Fibroblast of peridontal ligament (primary cell): Measurements from ENCODE around the gene SPTB.
A peak's percentile ranks its signal among the peaks of the same experiment; 100 is the strongest.

Experiments
- DNase-seq: peaks from one replicate; pipeline ENCODE4 v3.0.0-alpha.2; 2010; ENCODE audit errors: extremely low read depth

Gene SPTB

DNA sequence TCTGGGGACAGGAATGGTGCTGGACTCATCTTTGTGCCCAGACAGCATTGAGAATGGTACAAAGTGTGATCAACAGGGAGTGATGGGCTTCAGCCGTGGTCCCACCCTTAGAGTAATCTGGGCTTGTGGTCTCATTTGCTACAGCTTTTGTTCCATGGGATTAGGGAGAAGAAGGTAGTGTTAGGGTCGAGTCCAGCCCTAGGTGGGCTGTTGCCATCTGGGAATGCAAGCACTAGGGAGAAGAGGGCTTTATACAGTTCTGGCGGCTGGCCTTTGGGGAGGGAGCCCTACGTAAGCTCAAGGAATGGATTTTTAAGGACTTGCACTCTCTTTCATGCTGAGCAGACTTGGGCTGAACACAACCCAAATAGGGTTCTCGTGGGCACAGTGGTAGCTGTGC is 170.6 kb downstream of the SPTB start:
- DNase-seq: no peak

- no peak for DNase-seq
Measured at GRCh38 chr14:64708148-64709004, 171.3 kb downstream of the SPTB start.

- DNase-seq: peak; percentile 30
Measured at GRCh38 chr14:64707661-64708060, 172.0 kb downstream of the SPTB start.

DNA sequence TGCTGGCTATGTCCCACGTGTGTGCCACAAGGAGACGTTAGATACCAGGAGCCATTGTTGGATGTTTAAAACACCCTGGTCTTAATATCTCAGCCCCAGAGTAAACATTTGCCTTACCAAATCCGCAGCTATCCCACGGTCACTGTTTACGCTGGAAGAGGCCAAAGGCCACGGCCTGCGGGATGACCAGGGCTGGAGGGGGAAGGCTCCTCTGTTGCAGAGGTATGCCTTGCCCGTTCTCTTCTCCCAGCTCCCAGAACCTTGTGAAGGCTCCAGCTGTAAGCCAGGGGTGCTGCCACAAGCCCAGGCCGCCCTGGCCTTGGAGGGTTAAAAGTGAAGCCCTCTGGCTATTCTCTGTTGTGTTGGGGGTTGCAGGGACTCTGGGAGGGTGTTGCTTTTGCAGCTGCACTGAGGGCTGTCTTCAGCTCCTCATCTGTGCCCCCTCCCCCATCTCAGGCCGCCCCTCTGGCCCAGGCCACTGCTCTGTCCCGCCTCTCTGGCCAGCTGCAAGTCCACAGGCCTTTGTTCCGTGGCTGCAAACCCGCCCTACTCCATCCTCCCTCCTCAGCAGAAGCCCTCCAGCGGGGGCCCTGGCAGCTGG is 173.0 kb downstream of the SPTB start:
- no peak for DNase-seq

GRCh38 chr14:64706119-64706592 is 173.6 kb downstream of the SPTB start:
- DNase-seq: no peak

DNA sequence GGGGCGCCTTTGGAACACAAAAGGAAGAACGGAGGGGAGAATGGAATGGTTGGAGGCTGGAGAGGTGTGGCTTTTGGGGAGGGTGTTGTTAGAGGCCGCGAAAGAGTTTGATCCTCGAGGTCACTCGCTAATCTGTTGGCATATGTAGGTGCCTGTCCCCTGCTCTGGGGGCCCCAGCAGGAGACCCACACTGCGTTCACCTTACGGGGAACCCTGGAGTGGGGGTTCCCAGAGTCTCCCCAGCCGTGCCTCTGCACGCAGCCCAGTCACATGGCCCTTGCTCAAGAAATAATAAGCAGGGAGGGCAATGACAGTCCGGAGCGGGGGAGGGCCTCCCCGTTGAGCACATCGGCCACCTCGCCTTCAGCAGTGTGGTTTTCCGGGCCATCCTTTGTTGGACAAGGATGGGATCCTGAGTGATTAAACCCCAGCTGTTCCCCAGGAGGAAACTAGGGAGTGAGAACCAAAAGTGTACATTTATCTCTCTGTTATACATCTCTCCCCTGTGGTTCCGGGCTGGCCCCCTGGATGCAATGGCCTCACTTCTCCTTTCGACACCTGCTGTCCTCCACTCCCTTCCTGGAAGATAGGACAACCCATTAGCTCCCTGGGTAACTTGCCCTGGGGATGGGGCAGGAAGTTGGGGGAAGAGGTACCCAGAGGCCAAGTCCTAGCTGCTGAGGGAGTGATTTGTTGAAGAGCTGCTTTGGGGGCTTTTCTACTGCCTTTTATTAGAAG is 174.2 kb downstream of the SPTB start:
- DNase-seq: no peak

DNA sequence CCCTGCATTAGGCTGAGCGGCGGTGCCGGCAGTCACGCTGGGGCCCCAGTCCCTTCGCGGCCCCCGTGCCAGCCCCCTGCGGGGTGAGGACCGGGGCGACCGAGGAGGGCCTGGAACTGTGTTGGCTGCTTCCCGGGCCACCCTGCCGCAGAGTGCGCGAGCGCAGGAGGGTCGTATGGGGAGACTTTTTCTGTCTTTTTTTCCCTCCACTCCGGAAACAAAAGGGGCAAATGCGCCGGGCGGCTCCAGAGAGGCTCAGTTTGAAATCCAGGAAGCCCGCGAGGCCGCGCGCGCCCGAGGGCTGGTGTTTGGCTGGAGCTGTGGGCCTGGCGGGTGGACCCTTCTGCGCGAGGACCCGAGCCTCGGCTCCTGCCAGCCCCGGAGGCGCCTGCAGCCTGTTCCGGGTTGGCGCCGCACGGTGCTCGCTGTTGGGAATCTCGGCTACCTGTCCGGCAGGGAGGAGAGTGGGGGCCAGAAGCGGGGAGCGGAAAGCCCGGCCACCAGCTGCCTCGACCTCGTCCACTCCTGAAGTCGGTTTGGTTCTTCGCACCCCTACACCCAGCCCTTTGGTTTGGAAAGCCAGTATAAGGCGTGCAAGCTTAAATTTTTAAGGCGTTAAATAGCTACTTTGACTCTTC is 174.8 kb downstream of the SPTB start:
- DNase-seq: no peak

DNA sequence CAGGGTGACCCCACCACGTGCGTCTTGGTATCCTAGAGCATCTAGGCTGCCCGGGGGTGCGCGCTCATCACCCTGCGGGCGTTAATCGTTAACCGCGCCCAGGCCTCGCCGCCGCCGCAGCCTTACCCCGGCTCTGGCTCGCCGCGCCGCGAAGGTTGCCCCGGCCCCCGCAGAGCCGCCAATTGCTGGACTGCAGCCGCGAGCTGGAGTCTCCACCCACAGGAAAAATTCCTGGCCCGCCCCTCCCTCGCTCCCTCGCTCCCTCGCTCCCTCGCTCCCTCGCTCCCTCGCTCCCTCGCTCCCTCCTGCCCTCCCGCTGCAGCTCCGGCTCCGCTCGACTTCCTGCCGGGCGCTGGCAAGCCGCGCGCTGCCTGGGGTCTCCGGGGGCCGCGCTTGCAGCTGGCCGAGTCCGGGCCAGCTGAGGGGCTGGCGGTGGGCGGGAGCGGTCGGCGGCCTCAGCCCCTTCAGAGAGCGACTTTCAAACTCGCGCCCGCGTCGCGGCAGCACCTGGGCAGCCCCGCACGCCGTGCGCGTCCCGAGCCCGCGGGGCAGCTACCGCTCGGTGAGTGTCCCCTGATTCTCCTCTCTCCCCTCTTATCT is 175.5 kb downstream of the SPTB start, which contains the start of gene PLEKHG3:
TSS of gene PLEKHG3 (plus strand) at position 282 of the 600 bp plus-strand sequence. CDS start 23,208 bp downstream, outside the sequence.
- peak; percentile 43 for DNase-seq

GRCh38 chr14:64703395-64704142 is 176.1 kb downstream of the SPTB start:
- no peak for DNase-seq

DNA sequence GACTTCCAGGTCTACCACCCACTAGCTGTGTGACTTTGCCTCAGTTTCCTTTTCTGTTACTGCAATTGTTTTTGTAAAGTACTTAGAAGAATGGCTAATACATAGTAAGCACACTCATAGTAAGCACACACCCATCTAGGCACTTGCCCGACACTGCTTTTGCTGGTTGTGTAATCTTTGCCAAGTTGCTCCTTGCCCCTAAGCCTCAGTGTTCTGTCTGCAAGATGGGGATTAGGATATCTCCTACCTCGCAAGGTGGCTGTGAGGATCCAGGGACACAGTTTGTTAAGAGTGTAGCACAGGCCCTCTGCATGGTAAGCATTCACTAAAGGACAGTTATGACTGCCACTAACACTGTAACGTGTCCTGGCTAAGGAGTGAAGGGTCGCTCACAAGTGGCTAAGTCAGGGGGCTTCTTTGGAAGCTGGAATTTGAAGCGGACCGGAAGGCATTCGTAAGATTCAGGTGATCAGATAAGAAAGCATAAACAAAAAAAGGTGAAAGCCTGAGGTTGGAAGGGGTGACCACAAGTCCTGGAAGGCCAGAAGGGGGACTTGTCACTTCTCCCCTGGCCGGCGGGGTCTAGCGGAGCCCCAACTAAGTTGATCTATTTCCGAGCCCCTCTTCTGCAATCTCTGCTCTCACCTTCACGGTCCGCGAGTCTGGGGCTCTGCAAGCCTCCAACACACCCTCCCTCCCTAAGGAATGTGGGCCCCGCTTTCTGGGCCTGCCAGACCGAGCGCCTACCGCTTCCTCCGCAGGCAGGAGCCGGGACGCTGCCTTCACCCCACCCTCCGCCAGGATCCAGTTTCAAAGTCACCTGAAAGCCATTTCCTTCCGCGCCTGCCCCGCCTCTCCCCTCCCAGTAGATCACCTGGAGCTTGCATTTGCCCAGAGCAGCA is 177.0 kb downstream of the SPTB start:
- no peak for DNase-seq

- no peak for DNase-seq
Measured at GRCh38 chr14:64701660-64702059, 178.0 kb downstream of the SPTB start.

- no peak for DNase-seq
Measured at GRCh38 chr14:64700894-64701293, 178.8 kb downstream of the SPTB start.

DNA sequence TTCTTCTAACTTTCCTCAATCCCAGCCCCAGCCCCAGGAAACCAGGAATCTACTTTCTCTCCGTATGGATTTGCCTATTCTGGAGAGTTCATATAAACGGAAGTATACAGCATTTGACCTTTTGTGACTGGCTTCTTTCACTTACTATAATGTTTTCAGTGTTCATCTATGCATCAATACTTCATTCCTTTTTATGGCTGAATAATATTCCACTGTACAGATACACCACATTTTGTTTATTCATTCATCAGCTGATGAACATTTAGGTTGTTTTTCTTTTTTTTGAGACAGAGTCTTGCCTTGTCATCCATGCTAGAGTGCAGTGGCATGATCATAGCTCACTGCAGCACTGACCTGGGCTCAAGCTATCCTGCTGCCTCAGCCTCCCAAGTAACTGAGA is 179.4 kb downstream of the SPTB start:
- DNase-seq: no peak

GRCh38 chr14:64698903-64699302 is 180.8 kb downstream of the SPTB start:
- no peak for DNase-seq

DNA sequence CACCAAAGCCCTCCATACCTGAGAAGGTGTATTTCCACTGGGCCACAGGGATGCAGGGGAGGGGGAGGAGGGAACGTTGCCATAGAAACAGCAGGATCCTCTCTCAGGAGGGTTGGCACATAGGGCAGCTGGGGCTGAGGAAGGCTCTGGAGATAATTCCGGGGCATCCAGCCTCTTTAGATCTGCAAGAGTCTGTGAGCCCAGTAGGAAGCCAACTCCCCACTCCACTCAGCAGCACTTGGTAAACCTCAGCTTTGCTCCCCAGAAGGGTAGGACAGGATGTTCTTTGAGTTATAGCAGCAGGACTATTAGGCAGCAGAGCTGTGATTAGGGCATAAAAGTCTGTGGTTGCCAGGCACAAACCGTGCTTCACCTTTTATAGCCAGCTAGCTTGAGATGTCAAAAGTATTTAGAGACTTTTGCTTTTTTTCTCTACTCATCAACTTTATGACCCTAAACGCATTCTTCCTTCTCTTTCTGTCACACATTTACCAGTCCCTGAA is 183.3 kb downstream of the SPTB start:
- no peak for DNase-seq
